ENCODE data around the gene VPS37D.

Gene VPS37D

DNA sequence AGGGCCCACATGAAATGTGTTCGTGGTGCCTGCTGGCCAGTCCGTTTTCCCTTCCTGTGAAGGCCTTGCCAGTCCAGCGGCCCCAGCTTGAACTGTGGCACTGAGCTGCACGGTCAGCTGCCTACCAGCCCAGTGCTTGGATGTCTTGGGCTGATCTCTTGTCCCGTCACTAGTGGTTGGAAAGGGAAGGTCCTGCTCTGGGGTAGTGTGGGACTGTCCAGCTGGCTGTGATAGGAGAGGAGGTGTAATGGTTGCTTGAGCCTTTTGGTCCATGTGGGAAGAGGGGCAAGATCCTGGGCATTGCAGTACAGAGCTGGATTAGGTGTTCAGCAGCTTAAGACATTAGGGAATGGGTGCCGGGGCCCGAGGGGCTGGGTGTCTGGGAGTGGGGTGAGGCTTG lies 30.8 kb downstream of the VPS37D start:
- TF ChIP-seq POLR2AphosphoS5 (IDR thresholded peaks at IDR 0.05; ENCODE audit: borderline replicate concordance, low read depth, low read length) (peak; percentile 40; the same call in 1 of the 2 replicates), FOXP2 (optimal IDR thresholded peaks at IDR 0.05; ENCODE audit: control extremely low read depth, extremely low read length, insufficient read depth) (no peak), EZH2 (IDR thresholded peaks at IDR 0.05) (no peak)
- Histone ChIP-seq H3K27ac (peak overlapping the region; percentile 36; the same call in 1 of the 2 replicates), H3K36me3 (ENCODE audit: insufficient read depth, low read length) (peaks cover 55% of the 10 kb centered on the region)

DNA sequence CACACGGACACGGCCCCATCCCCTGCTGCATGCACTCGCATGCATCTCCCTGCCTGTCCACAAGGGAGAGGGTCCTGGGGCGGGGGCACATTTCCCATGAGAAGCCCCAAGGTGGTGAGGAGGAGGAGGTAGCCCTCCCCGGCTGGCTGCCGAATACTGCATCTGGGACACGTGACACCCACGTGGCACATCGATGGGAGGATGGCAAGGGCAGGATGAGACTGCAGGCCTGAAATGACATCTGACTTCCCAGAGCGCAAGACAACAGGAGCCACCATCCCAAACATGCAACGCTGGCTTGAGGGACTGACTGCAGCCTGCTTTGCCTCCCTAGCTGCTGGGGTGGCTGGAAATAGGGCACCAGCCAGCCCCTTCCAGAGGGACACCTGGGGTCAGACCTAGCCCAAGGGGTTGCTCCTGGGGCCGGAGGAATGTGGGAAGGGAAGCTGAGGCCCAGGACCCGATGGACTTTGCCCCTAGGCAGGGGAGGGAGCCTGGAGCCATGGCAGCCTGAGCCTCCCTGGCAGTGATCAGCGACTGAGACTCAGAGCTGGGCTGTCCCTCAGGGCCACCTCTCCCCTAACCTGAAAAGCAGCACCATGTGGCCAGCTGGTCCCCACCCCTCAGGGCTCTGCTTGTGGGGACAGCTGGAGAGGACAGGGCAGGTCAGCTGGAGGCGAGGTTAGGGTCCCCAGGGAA lies 31.9 kb downstream of the VPS37D start:
- Histone ChIP-seq H3K4me3 (no peak overlapping the region), H3K36me3 (ENCODE audit: insufficient read depth, low read length) (peaks cover 45% of the 10 kb centered on the region), H3K9me3 (ENCODE audit: low read depth, low read length) (no peaks in the 10 kb centered on the region), H3K9ac (ENCODE audit: insufficient read length) (no peak overlapping the region), H3K27ac (no peak overlapping the region)
- DNase-seq (ENCODE audit: low read depth, low spot score), result no peak
- TF ChIP-seq FOXP2 (optimal IDR thresholded peaks at IDR 0.05; ENCODE audit: control extremely low read depth, extremely low read length, insufficient read depth), result no peak
- no peak for TF ChIP-seq POLR2AphosphoS5 (IDR thresholded peaks at IDR 0.05; ENCODE audit: borderline replicate concordance, low read depth, low read length)
- TF ChIP-seq EZH2 (IDR thresholded peaks at IDR 0.05), result no peak

More for the DNA sequence above, 30.8 kb downstream of the VPS37D start:
- Histone ChIP-seq H3K9ac (ENCODE audit: insufficient read length) (no peak overlapping the region), H3K9me3 (ENCODE audit: low read depth, low read length) (no peaks in the 10 kb centered on the region), H3K4me3 (no peak overlapping the region)
- DNase-seq (ENCODE audit: low read depth, low spot score), result no peak

DNA sequence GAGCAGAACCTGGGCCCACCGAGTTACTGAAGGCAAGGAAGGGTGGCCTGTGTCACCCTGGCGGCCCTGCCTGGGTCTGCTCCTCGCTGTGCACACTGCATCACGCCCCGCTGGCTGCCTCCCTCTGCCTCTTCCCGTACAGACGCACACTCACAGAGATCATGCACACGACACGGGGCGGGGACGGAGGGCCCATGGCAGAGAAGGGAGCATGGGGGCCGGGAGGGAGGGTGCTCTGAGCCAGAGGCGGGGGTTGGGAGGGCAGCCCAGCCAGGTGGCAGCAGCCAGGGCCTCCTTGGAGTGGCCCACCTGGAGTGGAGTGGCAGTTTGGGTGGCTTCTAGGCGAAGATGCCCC lies 32.4 kb downstream of the VPS37D start:
- H3K4me3 ChIP-seq, result no peak overlapping the region
- no peak for DNase-seq (ENCODE audit: low read depth, low spot score)
- no peak overlapping the region for H3K9ac ChIP-seq (ENCODE audit: insufficient read length)
- H3K36me3 ChIP-seq (ENCODE audit: insufficient read depth, low read length), result peaks cover 41% of the 10 kb centered on the region
- no peaks in the 10 kb centered on the region for H3K9me3 ChIP-seq (ENCODE audit: low read depth, low read length)
- no peak overlapping the region for H3K27ac ChIP-seq
- TF ChIP-seq FOXP2 (optimal IDR thresholded peaks at IDR 0.05; ENCODE audit: control extremely low read depth, extremely low read length, insufficient read depth), result no peak
- no peak for TF ChIP-seq EZH2 (IDR thresholded peaks at IDR 0.05)
- no peak for TF ChIP-seq POLR2AphosphoS5 (IDR thresholded peaks at IDR 0.05; ENCODE audit: borderline replicate concordance, low read depth, low read length)

DNA sequence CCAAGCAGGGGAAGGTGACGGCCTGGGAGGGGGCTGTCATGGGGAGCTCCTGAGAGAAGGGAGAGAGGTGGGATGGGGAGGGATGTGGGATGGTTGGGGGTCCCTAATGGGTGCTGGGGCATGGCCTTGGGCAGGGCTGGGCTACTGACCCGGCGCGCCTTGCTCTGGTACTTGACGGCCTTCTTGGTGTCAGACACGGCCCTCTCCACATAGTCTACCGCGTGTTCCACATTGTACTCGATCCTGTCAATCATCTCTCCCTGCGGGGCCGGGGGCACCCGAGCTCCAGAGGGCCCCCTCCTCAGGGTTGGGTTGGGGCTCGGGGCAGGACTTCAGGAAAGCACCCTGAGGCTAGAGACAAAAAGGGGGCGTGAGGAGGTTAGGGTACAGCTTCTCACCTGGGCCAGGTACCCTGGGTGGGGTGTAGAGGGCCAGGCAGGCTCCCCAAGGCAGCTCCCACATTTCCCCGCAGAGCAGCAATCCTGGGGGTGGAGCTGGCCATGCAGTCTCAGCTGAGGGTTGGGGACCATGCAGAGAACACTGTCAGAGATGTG lies 33.0 kb downstream of the VPS37D start:
- H3K9ac ChIP-seq (ENCODE audit: insufficient read length), result no peak overlapping the region
- no peak overlapping the region for H3K4me3 ChIP-seq
- no peak overlapping the region for H3K27ac ChIP-seq
- no peak for DNase-seq (ENCODE audit: low read depth, low spot score)
- H3K36me3 ChIP-seq (ENCODE audit: insufficient read depth, low read length), result peaks cover 40% of the 10 kb centered on the region
- no peak for TF ChIP-seq FOXP2 (optimal IDR thresholded peaks at IDR 0.05; ENCODE audit: control extremely low read depth, extremely low read length, insufficient read depth)
- no peak for TF ChIP-seq EZH2 (IDR thresholded peaks at IDR 0.05)
- TF ChIP-seq POLR2AphosphoS5 (IDR thresholded peaks at IDR 0.05; ENCODE audit: borderline replicate concordance, low read depth, low read length), result no peak
- no peaks in the 10 kb centered on the region for H3K9me3 ChIP-seq (ENCODE audit: low read depth, low read length)

DNA sequence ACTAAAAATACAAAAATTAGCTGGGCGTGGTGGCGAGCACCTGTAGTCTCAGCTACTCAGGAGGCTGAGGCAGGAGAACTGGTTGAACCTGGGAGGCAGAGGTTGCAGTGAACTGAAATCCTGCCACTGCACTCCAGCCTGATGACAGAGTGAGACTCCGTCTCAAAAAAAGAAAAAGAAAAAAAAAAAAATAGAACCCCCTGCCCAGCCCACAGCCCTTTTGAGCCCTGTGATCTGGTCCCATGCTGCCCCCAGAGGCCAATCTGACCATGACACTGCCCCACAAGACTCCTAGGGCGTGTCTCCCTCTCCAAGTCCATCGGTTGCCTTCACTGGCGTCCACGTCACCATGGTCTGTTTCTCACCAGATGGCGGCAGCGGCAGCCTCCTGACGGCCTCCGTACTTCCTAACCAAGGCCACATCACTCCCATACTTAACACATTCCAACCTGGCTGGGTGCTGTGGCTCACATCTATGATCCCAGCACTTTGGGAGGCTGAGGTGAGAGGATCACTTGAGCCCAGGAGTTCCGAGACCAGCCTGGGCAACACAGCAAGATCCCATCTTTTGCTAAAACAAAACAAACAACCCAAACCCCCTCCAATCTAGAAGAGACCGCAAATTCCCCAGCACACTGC lies 33.8 kb downstream of the VPS37D start:
- no peak overlapping the region for H3K9ac ChIP-seq (ENCODE audit: insufficient read length)
- H3K27ac ChIP-seq, result no peak overlapping the region
- peaks cover 40% of the 10 kb centered on the region for H3K36me3 ChIP-seq (ENCODE audit: insufficient read depth, low read length)
- no peak for TF ChIP-seq EZH2 (IDR thresholded peaks at IDR 0.05)
- TF ChIP-seq POLR2AphosphoS5 (IDR thresholded peaks at IDR 0.05; ENCODE audit: borderline replicate concordance, low read depth, low read length), result no peak
- TF ChIP-seq FOXP2 (optimal IDR thresholded peaks at IDR 0.05; ENCODE audit: control extremely low read depth, extremely low read length, insufficient read depth), result no peak
- no peak for DNase-seq (ENCODE audit: low read depth, low spot score)
- no peaks in the 10 kb centered on the region for H3K9me3 ChIP-seq (ENCODE audit: low read depth, low read length)
- no peak overlapping the region for H3K4me3 ChIP-seq

DNA sequence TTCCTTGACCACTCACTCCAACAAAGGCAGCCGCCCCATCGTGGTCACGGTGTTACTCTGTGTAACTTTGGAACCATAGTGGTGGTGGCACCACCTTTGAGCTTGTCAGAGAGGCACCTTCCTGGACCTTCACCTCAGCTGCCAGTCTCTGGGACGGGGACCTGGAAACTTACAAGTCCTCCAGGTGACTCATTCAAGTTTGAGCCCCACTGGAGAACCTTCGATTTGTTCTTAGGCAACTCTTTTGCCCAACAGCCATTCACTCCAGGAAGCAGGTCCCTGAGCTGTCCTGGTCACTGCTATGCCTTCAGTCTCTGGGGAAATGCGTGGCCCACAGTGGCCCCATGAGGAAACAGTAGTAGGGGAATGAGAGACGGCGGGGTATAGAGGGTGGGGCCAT lies 34.6 kb downstream of the VPS37D start:
- H3K36me3 ChIP-seq (ENCODE audit: insufficient read depth, low read length), result peaks cover 35% of the 10 kb centered on the region
- no peak for DNase-seq (ENCODE audit: low read depth, low spot score)
- TF ChIP-seq EZH2 (IDR thresholded peaks at IDR 0.05) (no peak), FOXP2 (optimal IDR thresholded peaks at IDR 0.05; ENCODE audit: control extremely low read depth, extremely low read length, insufficient read depth) (no peak), POLR2AphosphoS5 (IDR thresholded peaks at IDR 0.05; ENCODE audit: borderline replicate concordance, low read depth, low read length) (no peak)

DNA sequence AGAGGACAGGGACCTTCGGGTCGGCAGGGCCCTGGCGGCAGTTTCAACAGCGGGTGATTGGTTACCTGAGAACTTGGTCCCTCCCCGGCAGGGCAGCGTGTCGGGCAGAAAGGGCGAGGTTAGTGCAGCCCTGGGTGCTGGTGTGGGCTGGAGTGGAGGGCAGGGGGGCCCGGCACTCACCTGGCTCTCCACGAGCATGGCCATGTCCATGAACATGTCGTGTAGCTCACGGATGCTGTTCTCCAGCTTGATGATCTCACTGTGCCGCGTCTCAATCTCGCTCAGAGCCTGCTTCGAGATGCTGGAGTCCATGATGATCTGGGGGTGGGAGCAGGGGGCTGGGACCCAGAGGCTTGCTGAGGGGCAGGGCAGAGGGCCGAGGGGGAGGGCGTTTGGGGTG lies 35.0 kb downstream of the VPS37D start:
- peaks cover 31% of the 10 kb centered on the region for H3K36me3 ChIP-seq (ENCODE audit: insufficient read depth, low read length)
- no peak for DNase-seq (ENCODE audit: low read depth, low spot score)
- no peak overlapping the region for H3K4me3 ChIP-seq
- 0 out of 2 replicates have a peak overlapping the region, but pooled peaks have one; percentile 2 for H3K27ac ChIP-seq
- no peak for TF ChIP-seq EZH2 (IDR thresholded peaks at IDR 0.05)
- no peak for TF ChIP-seq FOXP2 (optimal IDR thresholded peaks at IDR 0.05; ENCODE audit: control extremely low read depth, extremely low read length, insufficient read depth)
- no peak for TF ChIP-seq POLR2AphosphoS5 (IDR thresholded peaks at IDR 0.05; ENCODE audit: borderline replicate concordance, low read depth, low read length)
- H3K9me3 ChIP-seq (ENCODE audit: low read depth, low read length), result no peaks in the 10 kb centered on the region
- no peak overlapping the region for H3K9ac ChIP-seq (ENCODE audit: insufficient read length)

More for the DNA sequence above, 34.6 kb downstream of the VPS37D start:
- Histone ChIP-seq H3K27ac (peak overlapping the region; percentile 2; the same call in 1 of the 2 replicates), H3K4me3 (no peak overlapping the region), H3K9me3 (ENCODE audit: low read depth, low read length) (no peaks in the 10 kb centered on the region), H3K9ac (ENCODE audit: insufficient read length) (no peak overlapping the region)

DNA sequence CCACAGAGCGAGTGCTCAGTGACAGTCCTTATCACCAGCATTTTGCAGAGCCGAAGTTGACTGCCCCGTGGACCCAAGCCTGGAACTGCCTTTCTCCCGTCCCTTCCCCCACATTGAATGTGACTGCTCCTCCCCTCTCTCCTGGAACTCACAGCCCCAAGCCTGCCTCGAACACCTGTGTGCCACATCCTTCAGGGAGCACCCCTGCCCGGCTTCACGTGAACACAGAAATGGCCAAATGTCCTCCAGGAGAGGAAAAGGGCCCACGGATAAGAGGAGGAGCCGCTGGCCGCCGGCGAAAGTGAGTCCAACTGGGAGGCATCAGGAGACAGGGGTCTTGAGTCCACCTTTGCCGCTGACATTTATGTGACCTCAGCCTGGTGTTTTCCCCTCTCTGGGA lies 35.6 kb downstream of the VPS37D start:
- no peak for TF ChIP-seq FOXP2 (optimal IDR thresholded peaks at IDR 0.05; ENCODE audit: control extremely low read depth, extremely low read length, insufficient read depth)
- no peak for TF ChIP-seq POLR2AphosphoS5 (IDR thresholded peaks at IDR 0.05; ENCODE audit: borderline replicate concordance, low read depth, low read length)
- TF ChIP-seq EZH2 (IDR thresholded peaks at IDR 0.05), result no peak
- Histone ChIP-seq H3K9me3 (ENCODE audit: low read depth, low read length) (no peaks in the 10 kb centered on the region), H3K4me3 (peak overlapping the region; percentile 42; the same call in 1 of the 2 replicates), H3K27ac (peak overlapping the region; percentile 74; the same call in 1 of the 2 replicates), H3K9ac (ENCODE audit: insufficient read length) (no peak overlapping the region), H3K36me3 (ENCODE audit: insufficient read depth, low read length) (peaks cover 29% of the 10 kb centered on the region)
- DNase-seq (ENCODE audit: low read depth, low spot score), result no peak
